Osteoblast (primary cell): Measurements from ENCODE around the gene MYF5. TPM values are rescaled to one million over a fixed set of nuclear protein-coding genes. Genes with fewer than 3 reads are reported as not detected.

Experiments
- DNase-seq: peaks from one replicate; pipeline ENCODE4 v3.0.0; 2011; ENCODE audit warnings: low spot score, mixed read lengths; ENCODE audit not compliant: insufficient read length; ENCODE audit errors: missing footprints
- H2AFZ ChIP-seq: 2 replicates; pipeline ENCODE4 v1.6.0; 2011; ENCODE audit warnings: mild to moderate bottlenecking, low read length
- H3K27ac ChIP-seq: 2 replicates; pipeline ENCODE4 v1.5.1; 2011; ENCODE audit warnings: mild to moderate bottlenecking, low read depth, low read length, moderate library complexity
- H3K27me3 ChIP-seq: 2 replicates; pipeline ENCODE4 v1.6.0; 2012; ENCODE audit warnings: mild to moderate bottlenecking, control low read depth, inconsistent platforms, low read length, moderate library complexity; ENCODE audit not compliant: insufficient read depth
- H3K36me3 ChIP-seq: 2 replicates; pipeline ENCODE4 v1.5.1; 2011; ENCODE audit warnings: mild to moderate bottlenecking, low read length, control low read depth, moderate library complexity; ENCODE audit not compliant: insufficient read depth
- H3K4me1 ChIP-seq: 2 replicates; pipeline ENCODE4 v1.5.1; 2011; ENCODE audit warnings: mild to moderate bottlenecking, low read length, control low read depth, moderate library complexity; ENCODE audit not compliant: insufficient read depth
- H3K4me2 ChIP-seq: 2 replicates; pipeline ENCODE4 v1.6.0; 2011; ENCODE audit warnings: mild to moderate bottlenecking, low read length; ENCODE audit not compliant: insufficient read depth
- H3K4me3 ChIP-seq: fragments of 200-600 bp; sonication (generic); 3 replicates; pipeline ENCODE4 v1.5.1; 2012; ENCODE audit warnings: mild to moderate bottlenecking, low read length, inconsistent platforms; ENCODE audit not compliant: insufficient read depth
- H3K79me2 ChIP-seq: 2 replicates; pipeline ENCODE4 v1.6.0; 2012; ENCODE audit warnings: mild to moderate bottlenecking, low read length, control low read depth, inconsistent platforms; ENCODE audit not compliant: insufficient read depth
- H3K9me3 ChIP-seq: 2 replicates; pipeline ENCODE4 v1.5.1; 2011; ENCODE audit warnings: low read depth, low read length, control low read depth
- H4K20me1 ChIP-seq: 2 replicates; pipeline ENCODE4 v1.6.0; 2012; ENCODE audit warnings: mild to moderate bottlenecking, low read length, control low read depth; ENCODE audit not compliant: insufficient read depth
- CTCF ChIP-seq: IDR thresholded peaks from 2 replicates; pipeline ENCODE4 v1.5.1; 2011; ENCODE audit warnings: mild to moderate bottlenecking, low read depth, low read length, moderate library complexity; ENCODE audit errors: extremely low read depth
- total RNA-seq: library from RNA; depleted of rRNA; stranded (reverse); fragments of >200 nt; gene quantifications from 2 replicates; pipeline ENCODE4 v1.2.3, GENCODE V29; 2012

Gene MYF5
- total RNA-seq, 1 donor: not detected

- Histone ChIP-seq H3K4me1 (peaks cover 20% of the 10 kb centered on the region), H4K20me1 (no peaks in the 10 kb centered on the region), H3K79me2 (no peaks in the 10 kb centered on the region), H3K9me3 (no peaks in the 10 kb centered on the region), H3K27me3 (no peaks in the 10 kb centered on the region), H3K4me3 (no peak overlapping the region), H3K36me3 (no peaks in the 10 kb centered on the region), H3K27ac (no peak overlapping the region), H3K4me2 (no peak overlapping the region), H2AFZ (no peak overlapping the region)
- no peak for DNase-seq
- TF ChIP-seq CTCF: no peak
Measured at GRCh38 chr12:80701388-80701787, 15.3 kb upstream of the MYF5 start.

GRCh38 chr12:80702889-80703805, 13.6 kb upstream of the MYF5 start:
- peak overlapping the region; percentile 75 for H2AFZ ChIP-seq
- peak overlapping the region; percentile 14 for H3K27ac ChIP-seq
- H3K36me3 ChIP-seq: no peaks in the 10 kb centered on the region
- peak overlapping the region; percentile 82 for H3K4me2 ChIP-seq
- H3K79me2 ChIP-seq: no peaks in the 10 kb centered on the region
- no peak for TF ChIP-seq CTCF
- H3K9me3 ChIP-seq: no peaks in the 10 kb centered on the region
- H3K27me3 ChIP-seq: no peaks in the 10 kb centered on the region
- H3K4me1 ChIP-seq: peaks cover 20% of the 10 kb centered on the region
- H4K20me1 ChIP-seq: no peaks in the 10 kb centered on the region
- peak; percentile 45 for DNase-seq
- H3K4me3 ChIP-seq: peak overlapping the region; percentile 45

- Histone ChIP-seq H3K79me2 (no peaks in the 10 kb centered on the region), H4K20me1 (no peaks in the 10 kb centered on the region), H3K36me3 (no peaks in the 10 kb centered on the region), H3K27me3 (peaks cover 2% of the 10 kb centered on the region), H3K4me1 (peaks cover 23% of the 10 kb centered on the region), H3K4me3 (no peak overlapping the region), H3K4me2 (no peak overlapping the region), H2AFZ (no peak overlapping the region), H3K9me3 (no peaks in the 10 kb centered on the region), H3K27ac (no peak overlapping the region)
- DNase-seq: no peak
- no peak for TF ChIP-seq CTCF
Measured at GRCh38 chr12:80704420-80704819, 12.3 kb upstream of the MYF5 start.

GRCh38 chr12:80707126-80707829, 9.4 kb upstream of the MYF5 start, which contains the start of gene MYF6:
Gene MYF6, plus strand, starts transcription at chr12:80707634. Its CDS starts 86 bp downstream, at chr12:80707720.
- TF ChIP-seq CTCF: no peak
- Histone ChIP-seq H3K4me1 (peaks cover 17% of the 10 kb centered on the region), H3K9me3 (no peaks in the 10 kb centered on the region), H3K4me2 (peak within 1 kb of the TSS; percentile 80), H3K27me3 (peaks cover 2% of the 10 kb centered on the region), H3K27ac (no peak within 1 kb of the TSS), H3K36me3 (no peaks in the 10 kb centered on the region), H3K79me2 (no peaks in the 10 kb centered on the region), H3K4me3 (peak within 1 kb of the TSS; percentile 57), H2AFZ (peak within 1 kb of the TSS; percentile 94), H4K20me1 (no peaks in the 10 kb centered on the region)
- no peak for DNase-seq
